Stimulated activated naive CD8-positive, alpha-beta T cell treated with anti-CD3 and anti-CD28 coated beads, Interleukin-15, Interleukin-2, amounts not matched to agents 100 ng/mL and 50 ng/mL, for 24 hours (primary cell): ENCODE results near the gene TMEM182.

Source experiments
- H3K27ac Mint-ChIP-seq: one replicate; pipeline ENCODE4 v1.8.0; 2021; ENCODE audit warnings: mild to moderate bottlenecking, mixed read lengths
- H3K27me3 Mint-ChIP-seq: one replicate; pipeline ENCODE4 v1.8.0; 2021; ENCODE audit warnings: mixed read lengths
- H3K36me3 Mint-ChIP-seq: one replicate; pipeline ENCODE4 v1.8.0; 2021; ENCODE audit warnings: low read depth, mixed read lengths
- H3K4me1 Mint-ChIP-seq: one replicate; pipeline ENCODE4 v1.8.0; 2021; ENCODE audit warnings: low read depth, mixed read lengths
- H3K4me3 Mint-ChIP-seq: one replicate; pipeline ENCODE4 v1.8.0; 2021; ENCODE audit warnings: mild to moderate bottlenecking, mixed read lengths
- H3K9me3 Mint-ChIP-seq: one replicate; pipeline ENCODE4 v1.8.0; 2021; ENCODE audit warnings: mixed read lengths

Gene TMEM182

GRCh38 chr2:102753563-102754159, 8.2 kb upstream of the TMEM182 start:
- Mint-ChIP-seq H3K4me1 (no peaks in the 10 kb centered on the region), H3K9me3 (no peaks in the 10 kb centered on the region), H3K36me3 (no peaks in the 10 kb centered on the region), H3K4me3 (no peak overlapping the region), H3K27ac (no peak overlapping the region), H3K27me3 (no peaks in the 10 kb centered on the region)

DNA sequence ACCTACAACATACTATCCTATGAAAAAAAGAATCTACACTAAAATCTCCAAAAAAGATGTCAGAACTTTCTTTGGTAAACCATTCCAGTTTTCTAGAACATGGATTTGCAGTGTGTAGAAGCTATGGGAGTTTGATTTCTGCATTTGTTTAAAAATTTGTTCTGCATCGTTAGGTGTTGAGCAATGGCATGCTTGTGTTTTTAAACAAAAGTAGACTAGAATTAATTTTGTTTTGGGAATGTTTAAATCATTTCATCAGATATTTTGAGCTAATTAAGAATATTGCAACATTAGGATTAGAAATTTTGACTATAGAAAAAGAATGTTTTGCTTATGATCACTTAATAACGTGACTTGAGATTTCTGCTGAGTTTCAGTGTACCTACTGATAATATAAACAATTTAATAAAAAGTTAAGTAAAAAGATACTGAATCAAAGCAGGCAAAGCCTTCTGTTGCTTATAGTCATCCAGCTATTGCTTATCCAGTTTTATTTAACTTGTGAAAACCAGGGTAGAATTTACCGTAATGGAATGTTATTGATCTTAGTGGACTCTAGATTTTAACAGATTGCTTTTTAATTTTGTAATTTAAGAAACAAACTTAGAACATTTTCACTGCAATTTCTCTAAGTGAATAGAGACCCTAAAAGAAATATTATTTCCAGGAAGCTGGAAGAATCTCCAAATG, 7.2 kb upstream of the TMEM182 start:
- Mint-ChIP-seq H3K27ac (no peak overlapping the region), H3K9me3 (no peaks in the 10 kb centered on the region), H3K27me3 (no peaks in the 10 kb centered on the region), H3K4me3 (no peak overlapping the region), H3K4me1 (no peaks in the 10 kb centered on the region), H3K36me3 (no peaks in the 10 kb centered on the region)

GRCh38 chr2:102755284-102755683, 6.5 kb upstream of the TMEM182 start:
- H3K36me3 Mint-ChIP-seq: no peaks in the 10 kb centered on the region
- no peak overlapping the region for H3K27ac Mint-ChIP-seq
- H3K4me3 Mint-ChIP-seq: no peak overlapping the region
- no peaks in the 10 kb centered on the region for H3K9me3 Mint-ChIP-seq
- H3K4me1 Mint-ChIP-seq: no peaks in the 10 kb centered on the region
- H3K27me3 Mint-ChIP-seq: no peaks in the 10 kb centered on the region

DNA sequence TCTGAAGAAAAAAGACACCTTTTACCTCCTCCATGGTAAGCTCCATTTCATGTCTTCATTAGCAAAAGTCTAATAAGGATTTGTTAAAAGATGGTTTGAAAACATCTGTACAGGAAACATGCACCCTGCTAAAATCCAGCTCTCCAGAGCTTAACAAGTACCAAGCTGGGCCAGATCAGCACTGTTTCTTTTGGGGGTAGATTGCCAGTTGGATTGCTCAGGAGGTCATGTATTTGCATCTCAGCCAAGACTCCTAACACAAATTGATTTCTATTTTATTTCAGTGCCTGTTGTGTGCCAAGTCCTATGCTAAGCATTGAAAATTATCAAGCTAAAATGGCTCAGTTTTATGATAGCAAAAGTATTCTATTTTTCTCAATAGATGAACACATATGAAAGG, 3.4 kb upstream of the TMEM182 start:
- Mint-ChIP-seq H3K4me3 (no peak overlapping the region), H3K27me3 (no peaks in the 10 kb centered on the region), H3K27ac (no peak overlapping the region), H3K9me3 (no peaks in the 10 kb centered on the region), H3K36me3 (peaks cover 10% of the 10 kb centered on the region), H3K4me1 (no peaks in the 10 kb centered on the region)

- H3K4me3 Mint-ChIP-seq: no peak overlapping the region
- H3K9me3 Mint-ChIP-seq: no peaks in the 10 kb centered on the region
- H3K27ac Mint-ChIP-seq: no peak overlapping the region
- H3K4me1 Mint-ChIP-seq: no peaks in the 10 kb centered on the region
- H3K36me3 Mint-ChIP-seq: peaks cover 35% of the 10 kb centered on the region
- H3K27me3 Mint-ChIP-seq: no peaks in the 10 kb centered on the region
These were observed 2.3 kb downstream of the TMEM182 start for GRCh38 chr2:102764083-102764482.

DNA sequence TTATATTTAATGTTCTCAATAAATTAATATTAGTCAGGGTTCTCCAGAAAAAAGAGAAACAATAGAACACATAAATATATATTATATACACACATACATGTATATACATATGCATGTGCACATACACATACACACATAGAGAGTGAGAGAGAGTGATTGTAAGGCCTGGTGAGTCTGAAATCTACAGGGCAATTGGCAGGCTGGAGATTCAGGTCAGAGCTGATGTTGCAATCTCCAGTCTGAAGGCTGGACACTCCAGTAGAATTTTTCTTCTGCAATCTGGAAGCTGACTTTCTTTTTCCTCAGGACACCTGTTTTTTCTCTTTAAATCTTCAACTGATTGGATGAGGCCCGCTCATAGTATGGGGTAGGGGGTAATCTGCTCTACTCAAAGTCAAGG, 3.2 kb downstream of the TMEM182 start:
- Mint-ChIP-seq H3K27me3 (no peaks in the 10 kb centered on the region), H3K4me1 (no peaks in the 10 kb centered on the region), H3K36me3 (peaks cover 42% of the 10 kb centered on the region), H3K9me3 (no peaks in the 10 kb centered on the region), H3K27ac (no peak overlapping the region), H3K4me3 (no peak overlapping the region)

- Mint-ChIP-seq H3K27me3 (no peaks in the 10 kb centered on the region), H3K4me3 (no peak overlapping the region), H3K27ac (no peak overlapping the region), H3K9me3 (no peaks in the 10 kb centered on the region), H3K36me3 (peaks cover 41% of the 10 kb centered on the region), H3K4me1 (no peaks in the 10 kb centered on the region)
These were observed 6.4 kb downstream of the TMEM182 start for GRCh38 chr2:102768253-102768652.

- no peak overlapping the region for H3K27ac Mint-ChIP-seq
- no peak overlapping the region for H3K4me3 Mint-ChIP-seq
- H3K27me3 Mint-ChIP-seq: no peaks in the 10 kb centered on the region
- no peaks in the 10 kb centered on the region for H3K4me1 Mint-ChIP-seq
- no peaks in the 10 kb centered on the region for H3K9me3 Mint-ChIP-seq
- H3K36me3 Mint-ChIP-seq: peaks cover 42% of the 10 kb centered on the region
These were observed 7.1 kb downstream of the TMEM182 start for GRCh38 chr2:102768892-102769291.

DNA sequence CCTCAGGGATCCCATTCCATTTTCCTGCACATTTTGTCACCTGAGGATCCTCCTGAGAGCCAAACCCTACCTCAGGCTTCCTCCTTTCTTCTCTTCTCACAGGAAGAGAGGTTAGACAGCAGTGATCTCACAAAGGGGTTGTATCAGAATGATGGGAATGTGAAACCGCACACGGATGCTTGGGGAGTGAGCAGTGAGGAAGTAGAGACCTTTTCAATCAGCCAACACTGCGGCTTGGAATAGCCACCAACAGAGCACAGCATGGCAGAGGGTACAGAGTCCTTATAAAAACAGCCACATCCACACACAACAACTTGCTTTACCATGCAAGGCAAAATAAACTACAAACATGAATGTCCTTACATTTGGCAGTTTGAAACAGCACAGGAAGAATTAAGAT, 8.7 kb downstream of the TMEM182 start:
- Mint-ChIP-seq H3K36me3 (peaks cover 42% of the 10 kb centered on the region), H3K27me3 (no peaks in the 10 kb centered on the region), H3K27ac (no peak overlapping the region), H3K4me3 (no peak overlapping the region), H3K4me1 (no peaks in the 10 kb centered on the region), H3K9me3 (no peaks in the 10 kb centered on the region)

DNA sequence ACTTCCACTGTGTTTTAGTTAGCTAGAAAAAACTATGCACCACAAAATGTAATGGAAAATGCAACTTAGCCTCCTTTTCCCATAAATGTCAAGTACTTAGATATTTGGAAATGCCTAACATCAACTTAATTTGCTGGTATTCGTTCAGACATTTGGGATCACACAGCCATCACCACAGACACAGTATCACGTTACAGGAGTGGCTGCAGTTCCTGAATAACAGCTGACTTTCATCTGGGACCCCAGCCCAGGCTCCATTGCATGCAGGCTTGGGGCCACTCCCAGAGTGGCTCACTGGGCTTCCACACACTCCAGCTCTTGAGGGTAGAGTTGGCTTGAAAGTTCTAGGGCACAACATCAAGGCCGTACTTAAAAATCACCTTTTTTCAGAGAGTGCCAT, 9.3 kb downstream of the TMEM182 start:
- Mint-ChIP-seq H3K4me3 (no peak overlapping the region), H3K27ac (no peak overlapping the region), H3K9me3 (no peaks in the 10 kb centered on the region), H3K36me3 (peaks cover 42% of the 10 kb centered on the region), H3K4me1 (no peaks in the 10 kb centered on the region), H3K27me3 (no peaks in the 10 kb centered on the region)

DNA sequence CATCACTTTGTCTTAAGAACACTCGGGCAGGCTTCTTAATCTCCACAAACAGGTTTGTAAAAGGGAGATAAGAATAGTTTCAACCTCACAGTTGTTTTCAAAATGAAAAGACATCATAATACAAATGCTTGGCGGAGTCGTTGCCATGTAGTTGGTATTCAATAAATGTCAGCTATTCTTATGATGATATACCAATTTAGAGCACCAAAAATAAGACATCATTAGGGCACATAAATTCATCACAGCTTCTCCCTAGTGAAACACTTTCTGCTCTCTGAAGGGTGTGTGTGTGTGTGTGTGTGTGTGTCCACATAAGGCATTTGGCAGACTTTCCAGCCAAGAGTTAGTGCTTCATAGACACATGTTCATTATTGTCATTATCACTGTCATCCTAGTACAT, 10.8 kb downstream of the TMEM182 start:
- Mint-ChIP-seq H3K9me3 (no peaks in the 10 kb centered on the region), H3K27me3 (no peaks in the 10 kb centered on the region), H3K27ac (no peak overlapping the region)

DNA sequence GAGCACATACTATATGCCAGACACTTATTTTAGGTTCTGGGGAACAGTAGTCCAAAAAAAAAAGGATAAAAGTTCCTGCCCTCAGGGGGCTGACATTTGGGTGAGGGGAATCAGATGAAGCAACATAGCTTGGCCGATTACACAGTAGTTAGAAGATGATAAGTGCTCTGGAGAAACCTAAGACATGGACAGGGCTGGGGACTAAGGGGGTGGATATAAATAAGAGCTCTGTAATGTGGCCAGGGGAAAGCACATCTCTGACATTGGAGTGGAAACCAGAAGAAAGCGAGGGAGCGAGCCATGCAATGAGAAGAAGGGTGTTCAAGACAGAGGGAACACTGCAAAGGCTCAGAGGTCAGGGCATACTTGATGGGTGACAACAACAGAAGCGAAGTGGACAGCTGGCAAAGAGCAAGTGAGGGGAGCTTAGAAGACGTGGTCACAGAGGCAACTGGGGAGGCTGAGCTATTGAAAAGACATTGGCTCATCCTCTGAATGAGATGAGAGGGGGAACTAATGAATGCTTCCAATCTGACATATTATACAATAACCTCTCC, 11.4 kb downstream of the TMEM182 start:
- no peaks in the 10 kb centered on the region for H3K4me1 Mint-ChIP-seq
- H3K9me3 Mint-ChIP-seq: no peaks in the 10 kb centered on the region
- H3K27ac Mint-ChIP-seq: no peak overlapping the region
- peaks cover 50% of the 10 kb centered on the region for H3K36me3 Mint-ChIP-seq
- H3K27me3 Mint-ChIP-seq: no peaks in the 10 kb centered on the region
- H3K4me3 Mint-ChIP-seq: no peak overlapping the region

More for the DNA sequence above, 10.8 kb downstream of the TMEM182 start:
- H3K4me1 Mint-ChIP-seq: no peaks in the 10 kb centered on the region
- H3K36me3 Mint-ChIP-seq: peaks cover 53% of the 10 kb centered on the region
- no peak overlapping the region for H3K4me3 Mint-ChIP-seq

DNA sequence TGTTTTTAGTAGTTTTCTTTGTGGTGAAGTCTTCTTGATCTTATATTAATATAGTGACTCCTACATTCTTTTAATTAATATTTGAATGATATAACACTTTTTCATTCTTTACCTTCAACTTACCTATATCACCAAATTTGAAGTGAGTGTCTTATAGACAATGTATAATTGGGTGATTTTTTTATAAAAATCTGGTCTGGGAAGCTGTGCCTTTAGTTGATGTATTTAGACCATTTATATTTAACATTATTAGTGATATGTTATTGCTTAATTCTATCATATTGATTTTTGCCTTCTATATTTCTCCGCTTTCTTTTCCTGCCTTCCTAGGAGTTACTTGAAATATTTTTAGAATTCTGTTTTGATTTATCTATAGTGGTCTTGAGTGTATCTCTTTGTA, 16.4 kb downstream of the TMEM182 start:
- no peak overlapping the region for H3K4me3 Mint-ChIP-seq
- peaks cover 34% of the 10 kb centered on the region for H3K36me3 Mint-ChIP-seq
- H3K27me3 Mint-ChIP-seq: no peaks in the 10 kb centered on the region
- no peaks in the 10 kb centered on the region for H3K9me3 Mint-ChIP-seq
- H3K4me1 Mint-ChIP-seq: peaks cover 8% of the 10 kb centered on the region
- H3K27ac Mint-ChIP-seq: no peak overlapping the region

DNA sequence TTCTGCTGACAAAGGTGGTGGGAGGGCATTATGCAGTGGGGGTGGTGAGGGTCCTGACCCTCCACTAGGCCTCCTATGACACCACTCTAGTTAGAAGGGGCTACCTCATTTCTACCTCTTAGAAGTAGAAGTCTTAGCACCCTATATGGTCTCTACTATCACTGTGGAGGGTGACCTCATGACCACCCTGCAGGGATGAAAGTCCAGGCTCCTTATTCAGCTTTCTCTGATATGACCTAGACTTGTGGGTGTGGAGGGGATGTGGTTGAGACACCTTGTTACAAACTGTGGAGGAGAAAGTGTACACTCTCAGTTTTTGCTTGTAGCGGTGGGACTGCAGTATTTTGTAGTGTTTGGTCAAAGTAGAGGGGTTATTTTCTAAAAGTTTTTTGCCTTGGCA, 18.6 kb downstream of the TMEM182 start:
- Mint-ChIP-seq H3K27me3 (no peaks in the 10 kb centered on the region), H3K4me3 (no peak overlapping the region), H3K4me1 (peaks cover 8% of the 10 kb centered on the region), H3K27ac (no peak overlapping the region), H3K36me3 (peaks cover 38% of the 10 kb centered on the region), H3K9me3 (no peaks in the 10 kb centered on the region)

DNA sequence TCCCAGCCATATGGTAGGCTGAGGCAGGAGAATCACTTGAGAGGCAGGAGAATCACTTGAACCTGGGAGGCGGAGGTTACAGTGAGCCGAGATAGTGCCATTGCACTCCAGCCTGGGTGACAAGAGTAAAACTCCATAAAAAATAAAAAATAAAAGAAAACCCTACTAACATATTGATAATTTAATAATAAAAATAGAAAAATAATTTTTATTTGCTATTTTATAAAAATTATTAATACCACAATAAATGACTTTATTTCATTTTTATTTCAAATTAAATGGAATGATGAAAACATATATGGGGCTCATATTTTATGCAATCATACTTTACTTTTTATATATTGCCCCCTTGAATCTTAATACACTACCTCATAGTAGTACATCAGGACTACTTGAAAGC, 20.4 kb downstream of the TMEM182 start:
- Mint-ChIP-seq H3K27ac (no peak overlapping the region), H3K4me1 (peaks cover 8% of the 10 kb centered on the region)

GRCh38 chr2:102782933-102783332, 21.1 kb downstream of the TMEM182 start:
- H3K4me3 Mint-ChIP-seq: no peak overlapping the region
- H3K36me3 Mint-ChIP-seq: peaks cover 33% of the 10 kb centered on the region
- H3K9me3 Mint-ChIP-seq: no peaks in the 10 kb centered on the region
- no peaks in the 10 kb centered on the region for H3K27me3 Mint-ChIP-seq
- peaks cover 8% of the 10 kb centered on the region for H3K4me1 Mint-ChIP-seq
- H3K27ac Mint-ChIP-seq: no peak overlapping the region

More for the DNA sequence above, 20.4 kb downstream of the TMEM182 start:
- no peak overlapping the region for H3K4me3 Mint-ChIP-seq
- H3K27me3 Mint-ChIP-seq: no peaks in the 10 kb centered on the region
- peaks cover 35% of the 10 kb centered on the region for H3K36me3 Mint-ChIP-seq
- no peaks in the 10 kb centered on the region for H3K9me3 Mint-ChIP-seq
